NCI-H1436 (cell line): ENCODE data around the gene AZGP1.
"Not testable (repeated sequence)": the region's sequence is repeated elsewhere in the genome, so short reads cannot be mapped to it uniquely, and the experiment has no call there.

Experiments used
- DNase-seq: peaks from one replicate; lab custom pipeline; 2025; lab: John Stamatoyannopoulos, UW

The AZGP1 gene

GRCh38 chr7:99997545-99998137 is 21.8 kb upstream of the AZGP1 start:
- DNase-seq: peak; percentile 36

- DNase-seq: no peak
These were observed 21.1 kb upstream of the AZGP1 start for GRCh38 chr7:99996755-99997544.

GRCh38 chr7:99994819-99995218 is 19.0 kb upstream of the AZGP1 start:
- no peak for DNase-seq

GRCh38 chr7:99992330-99993038 is 16.7 kb upstream of the AZGP1 start:
- no peak for DNase-seq

- DNase-seq: not testable (repeated sequence)
These were observed 15.7 kb upstream of the AZGP1 start for GRCh38 chr7:99991543-99991942.

GRCh38 chr7:99990460-99990852 is 14.6 kb upstream of the AZGP1 start:
- DNase-seq: no peak

- DNase-seq: no peak
These were observed 12.0 kb upstream of the AZGP1 start for GRCh38 chr7:99987846-99988245.

- not testable (repeated sequence) for DNase-seq
These were observed 11.5 kb upstream of the AZGP1 start for GRCh38 chr7:99987306-99987705.

GRCh38 chr7:99984593-99984992 is 8.8 kb upstream of the AZGP1 start:
- DNase-seq: no peak

- not testable (repeated sequence) for DNase-seq
These were observed 5.2 kb upstream of the AZGP1 start for GRCh38 chr7:99981066-99981465.

- not testable (repeated sequence) for DNase-seq
These were observed 4.6 kb upstream of the AZGP1 start for GRCh38 chr7:99980448-99980872.

GRCh38 chr7:99979814-99980225 is 4.0 kb upstream of the AZGP1 start:
- peak; percentile 27 for DNase-seq

- DNase-seq: no peak
These were observed 795 bp upstream of the AZGP1 start for GRCh38 chr7:99976626-99977025.

GRCh38 chr7:99974681-99975080 is 1.1 kb downstream of the AZGP1 start:
- DNase-seq: no peak

GRCh38 chr7:99973817-99974216 is 2.0 kb downstream of the AZGP1 start:
- not testable (repeated sequence) for DNase-seq

GRCh38 chr7:99971242-99971641 is 4.6 kb downstream of the AZGP1 start:
- DNase-seq: no peak

GRCh38 chr7:99969813-99970212 is 6.0 kb downstream of the AZGP1 start:
- DNase-seq: not testable (repeated sequence)

GRCh38 chr7:99969298-99969697 is 6.5 kb downstream of the AZGP1 start:
- DNase-seq: no peak

- DNase-seq: no peak
These were observed 17.1 kb downstream of the AZGP1 start for GRCh38 chr7:99958564-99959227.

GRCh38 chr7:99955247-99955646 is 20.6 kb downstream of the AZGP1 start:
- DNase-seq: no peak

- not testable (repeated sequence) for DNase-seq
These were observed 21.2 kb downstream of the AZGP1 start for GRCh38 chr7:99954643-99955042.

- no peak for DNase-seq
These were observed 22.2 kb downstream of the AZGP1 start for GRCh38 chr7:99953649-99954048.
